Liver (tissue), 9 donors: ENCODE measurements around the gene PXDN. TPM values are rescaled to one million over a fixed set of nuclear protein-coding genes. Genes with fewer than 3 reads are reported as not detected.
A peak's percentile ranks its signal among the peaks of the same experiment; 100 is the strongest.

Experiments used
- DNase-seq: peaks from one replicate; pipeline ENCODE4 v3.0.0-alpha.2; 2017; ENCODE audit warnings: low spot score
- H3K27ac ChIP-seq, 2 donors: one replicate each; pipeline ENCODE4 v1.7.0; 2013; ENCODE audit warnings: inconsistent platforms in 2 of 2, low read length in 2 of 2, control low read depth in 1 of 2, low read depth in 1 of 2, mild to moderate bottlenecking in 1 of 2
- H3K27me3 ChIP-seq, 4 donors: one replicate each; pipeline versions ENCODE4 v1.6.1 to v1.7.0; 2013; ENCODE audit warnings: low read length in 3 of 4, inconsistent platforms in 1 of 4, mild to moderate bottlenecking in 1 of 4, moderate library complexity in 1 of 4; ENCODE audit not compliant: control insufficient read depth in 4 of 4, insufficient read depth in 4 of 4
- H3K36me3 ChIP-seq, 4 donors: one replicate each; pipeline versions ENCODE4 v1.6.1 to v1.7.0; 2013; ENCODE audit warnings: low read length in 3 of 4, mild to moderate bottlenecking in 3 of 4, low read depth in 1 of 4, moderate library complexity in 1 of 4; ENCODE audit not compliant: control insufficient read depth in 4 of 4, insufficient read depth in 3 of 4
- H3K4me1 ChIP-seq, 4 donors: one replicate each; pipeline versions ENCODE4 v1.6.1 to v1.7.0; 2013; ENCODE audit warnings: low read length in 3 of 4, mild to moderate bottlenecking in 3 of 4, moderate library complexity in 1 of 4; ENCODE audit not compliant: control insufficient read depth in 4 of 4, insufficient read depth in 4 of 4
- H3K4me3 ChIP-seq, 3 donors: one replicate each; pipeline versions ENCODE4 v1.6.1 to v1.7.0; 2013; ENCODE audit warnings: low read length in 3 of 3, control low read depth in 1 of 3, low read depth in 1 of 3, mild to moderate bottlenecking in 1 of 3
- H3K9ac ChIP-seq, 2 donors: one replicate each; pipeline ENCODE4 v1.7.0; 2013; ENCODE audit warnings: low read length in 2 of 2, mild to moderate bottlenecking in 2 of 2, moderate library complexity in 2 of 2, control low read depth in 1 of 2, low read depth in 1 of 2
- H3K9me3 ChIP-seq, 4 donors: one replicate each; pipeline versions ENCODE4 v1.6.1 to v1.7.0; 2013; ENCODE audit warnings: low read length in 3 of 4; ENCODE audit not compliant: control insufficient read depth in 4 of 4
- EGR1 ChIP-seq, 2 donors: IDR thresholded peaks; 2 replicates each; pipeline ENCODE4 v1.6.1; 2016 to 2018; ENCODE audit warnings: antibody characterized with exemption in 2 of 2, low read depth in 2 of 2
- FOXA1 ChIP-seq: IDR thresholded peaks from 2 replicates; pipeline ENCODE4 v1.6.1; 2016; ENCODE audit warnings: antibody characterized with exemption
- HNF4A ChIP-seq, 2 donors: conservative IDR thresholded peaks; 2 replicates each; pipeline ENCODE4 v1.6.1; 2016; ENCODE audit warnings: antibody characterized with exemption in 2 of 2, mild to moderate bottlenecking in 2 of 2
- HNF4G ChIP-seq: IDR thresholded peaks from 2 replicates; pipeline ENCODE4 v1.6.1; 2016; ENCODE audit warnings: antibody characterized with exemption
- JUND ChIP-seq, 2 donors: IDR thresholded peaks; 2 replicates each; pipeline ENCODE4 v1.6.1; 2016; ENCODE audit warnings: antibody characterized with exemption in 2 of 2
- NR2F2 ChIP-seq: IDR thresholded peaks from 2 replicates; pipeline ENCODE4 v1.6.1; 2016; ENCODE audit warnings: antibody characterized with exemption
- RAD21 ChIP-seq, 2 donors: IDR thresholded peaks; 2 replicates each; pipeline ENCODE4 v1.6.1; 2016; ENCODE audit warnings: antibody characterized with exemption in 2 of 2, mild to moderate bottlenecking in 2 of 2
- RXRA ChIP-seq, 2 donors: IDR thresholded peaks; 2 replicates each; pipeline ENCODE4 v1.6.1; 2017 to 2018; ENCODE audit warnings: antibody characterized with exemption in 2 of 2, mild to moderate bottlenecking in 1 of 2
- SP1 ChIP-seq: IDR thresholded peaks from 2 replicates; pipeline ENCODE4 v1.6.1; 2018; ENCODE audit warnings: antibody characterized with exemption, mild to moderate bottlenecking
- TAF1 ChIP-seq: conservative IDR thresholded peaks from 2 replicates; pipeline ENCODE4 v1.6.1; 2016; ENCODE audit warnings: antibody characterized with exemption, mild to moderate bottlenecking
- YY1 ChIP-seq: IDR thresholded peaks from 2 replicates; pipeline ENCODE4 v1.6.1; 2016; ENCODE audit warnings: antibody characterized with exemption, mild to moderate bottlenecking
- WGBS: extraction: QIAGEN DNeasy Blood & Tissue Kit; methylation state at CpG from one replicate; pipeline ENCODE4 v1.1.7; 2013; 5-methylcytosine and 5-hydroxymethylcytosine counted together
- polyA plus RNA-seq, 2 donors: library from polyadenylated mRNA; stranded (reverse) in 1 of 2; unstranded in 1 of 2; fragments of 200-250 nt in 1 of 2; fragments of >200 nt in 1 of 2; fragmentation: Nextera tagmentation in 1 of 2; extraction: Ambion mirVana in 1 of 2; gene quantifications; one replicate each; pipeline versions ENCODE4 v1.2.1 to v1.2.3, GENCODE V29; 2013 to 2015
- total RNA-seq, 2 donors: library from RNA; depleted of rRNA; stranded (reverse); fragments of >200 nt; gene quantifications; one replicate each; pipeline ENCODE4 v1.2.3, GENCODE V29; 2014
- TF ChIP-seq, protein P1 (sequence below): IDR thresholded peaks from 2 replicates; pipeline ENCODE4 v1.6.1; 2016; ENCODE audit warnings: antibody characterized with exemption
- TF ChIP-seq, protein P2 (sequence below): fragments of 150-350 bp; IDR thresholded peaks from 2 replicates; pipeline ENCODE4 v1.5.1; 2017; ENCODE audit warnings: improper control_type of control experiment, low read depth, low read length; ENCODE audit not compliant: missing input control
- TF ChIP-seq, protein P3 (sequence below): IDR thresholded peaks from 2 replicates; pipeline ENCODE4 v1.6.1; 2016; ENCODE audit warnings: antibody characterized with exemption
- TF ChIP-seq, protein P4 (sequence below): IDR thresholded peaks from 2 replicates; pipeline ENCODE4 v1.6.1; 2016; ENCODE audit warnings: antibody characterized with exemption, mild to moderate bottlenecking
- TF ChIP-seq, protein P5 (sequence below): IDR thresholded peaks from 2 replicates; pipeline ENCODE4 v1.6.1; 2016; ENCODE audit warnings: antibody characterized with exemption
- donor health status: healthy.
- donor health status: healthy.
- donor health status: healthy.
- donor health status: healthy.
- donor health status: healthy.

PXDN gene
- total and polyA plus RNA-seq, 4 donors: 4.2 to 21.5 (median 16.9) TPM

DNA sequence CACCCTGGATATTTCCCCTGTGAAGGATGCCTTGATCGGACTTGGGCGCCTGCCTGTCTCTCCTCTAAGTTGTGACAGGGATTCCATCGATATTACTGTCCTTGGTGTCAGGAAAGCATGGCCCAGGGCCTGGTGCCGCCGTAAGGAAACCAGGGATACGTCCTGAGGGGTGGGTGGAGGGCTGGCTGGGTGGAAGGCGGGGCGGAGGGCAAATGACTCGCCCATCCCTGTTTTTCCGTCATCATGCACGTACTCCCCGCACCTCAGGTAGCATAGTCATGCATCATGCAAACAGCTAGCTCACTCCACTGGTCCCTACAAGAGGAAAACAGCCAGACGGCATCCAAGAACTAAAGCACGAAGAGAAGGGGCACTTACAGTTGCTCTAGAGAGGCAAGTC, 57.1 kb downstream of the PXDN start:
- H3K36me3 ChIP-seq: no peaks in the 10 kb centered on the region
- DNase-seq: no peak
- H3K27ac ChIP-seq: peak overlapping the region; percentile 23 to 48
- 82% methylated on average over 14 of the region's 14 CpGs for WGBS
- H3K4me3 ChIP-seq: no peak overlapping the region
- peaks cover 0 to 5% (median 0%) of the 10 kb centered on the region in 4 donors for H3K27me3 ChIP-seq
- H3K4me1 ChIP-seq: no peaks in the 10 kb centered on the region
- no peak for TF ChIP-seq EGR1 (IDR thresholded peaks at IDR 0.05; ENCODE audit: low read depth in 2 of 2)
- TF ChIP-seq TAF1: no peak
- TF ChIP-seq RAD21 (IDR thresholded peaks at IDR 0.05): no peak
- TF ChIP-seq, protein P1, sequence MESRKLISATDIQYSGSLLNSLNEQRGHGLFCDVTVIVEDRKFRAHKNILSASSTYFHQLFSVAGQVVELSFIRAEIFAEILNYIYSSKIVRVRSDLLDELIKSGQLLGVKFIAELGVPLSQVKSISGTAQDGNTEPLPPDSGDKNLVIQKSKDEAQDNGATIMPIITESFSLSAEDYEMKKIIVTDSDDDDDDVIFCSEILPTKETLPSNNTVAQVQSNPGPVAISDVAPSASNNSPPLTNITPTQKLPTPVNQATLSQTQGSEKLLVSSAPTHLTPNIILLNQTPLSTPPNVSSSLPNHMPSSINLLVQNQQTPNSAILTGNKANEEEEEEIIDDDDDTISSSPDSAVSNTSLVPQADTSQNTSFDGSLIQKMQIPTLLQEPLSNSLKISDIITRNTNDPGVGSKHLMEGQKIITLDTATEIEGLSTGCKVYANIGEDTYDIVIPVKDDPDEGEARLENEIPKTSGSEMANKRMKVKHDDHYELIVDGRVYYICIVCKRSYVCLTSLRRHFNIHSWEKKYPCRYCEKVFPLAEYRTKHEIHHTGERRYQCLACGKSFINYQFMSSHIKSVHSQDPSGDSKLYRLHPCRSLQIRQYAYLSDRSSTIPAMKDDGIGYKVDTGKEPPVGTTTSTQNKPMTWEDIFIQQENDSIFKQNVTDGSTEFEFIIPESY: no peak
- TF ChIP-seq RXRA (IDR thresholded peaks at IDR 0.05): no peak
- TF ChIP-seq JUND (IDR thresholded peaks at IDR 0.05): no peak
- TF ChIP-seq, protein P2, sequence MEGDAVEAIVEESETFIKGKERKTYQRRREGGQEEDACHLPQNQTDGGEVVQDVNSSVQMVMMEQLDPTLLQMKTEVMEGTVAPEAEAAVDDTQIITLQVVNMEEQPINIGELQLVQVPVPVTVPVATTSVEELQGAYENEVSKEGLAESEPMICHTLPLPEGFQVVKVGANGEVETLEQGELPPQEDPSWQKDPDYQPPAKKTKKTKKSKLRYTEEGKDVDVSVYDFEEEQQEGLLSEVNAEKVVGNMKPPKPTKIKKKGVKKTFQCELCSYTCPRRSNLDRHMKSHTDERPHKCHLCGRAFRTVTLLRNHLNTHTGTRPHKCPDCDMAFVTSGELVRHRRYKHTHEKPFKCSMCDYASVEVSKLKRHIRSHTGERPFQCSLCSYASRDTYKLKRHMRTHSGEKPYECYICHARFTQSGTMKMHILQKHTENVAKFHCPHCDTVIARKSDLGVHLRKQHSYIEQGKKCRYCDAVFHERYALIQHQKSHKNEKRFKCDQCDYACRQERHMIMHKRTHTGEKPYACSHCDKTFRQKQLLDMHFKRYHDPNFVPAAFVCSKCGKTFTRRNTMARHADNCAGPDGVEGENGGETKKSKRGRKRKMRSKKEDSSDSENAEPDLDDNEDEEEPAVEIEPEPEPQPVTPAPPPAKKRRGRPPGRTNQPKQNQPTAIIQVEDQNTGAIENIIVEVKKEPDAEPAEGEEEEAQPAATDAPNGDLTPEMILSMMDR: no peak
- no peak for TF ChIP-seq NR2F2
- TF ChIP-seq HNF4A (conservative IDR thresholded peaks at IDR 0.05): no peak
- TF ChIP-seq, protein P3, sequence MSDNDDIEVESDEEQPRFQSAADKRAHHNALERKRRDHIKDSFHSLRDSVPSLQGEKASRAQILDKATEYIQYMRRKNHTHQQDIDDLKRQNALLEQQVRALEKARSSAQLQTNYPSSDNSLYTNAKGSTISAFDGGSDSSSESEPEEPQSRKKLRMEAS: no peak
- TF ChIP-seq, protein P4, sequence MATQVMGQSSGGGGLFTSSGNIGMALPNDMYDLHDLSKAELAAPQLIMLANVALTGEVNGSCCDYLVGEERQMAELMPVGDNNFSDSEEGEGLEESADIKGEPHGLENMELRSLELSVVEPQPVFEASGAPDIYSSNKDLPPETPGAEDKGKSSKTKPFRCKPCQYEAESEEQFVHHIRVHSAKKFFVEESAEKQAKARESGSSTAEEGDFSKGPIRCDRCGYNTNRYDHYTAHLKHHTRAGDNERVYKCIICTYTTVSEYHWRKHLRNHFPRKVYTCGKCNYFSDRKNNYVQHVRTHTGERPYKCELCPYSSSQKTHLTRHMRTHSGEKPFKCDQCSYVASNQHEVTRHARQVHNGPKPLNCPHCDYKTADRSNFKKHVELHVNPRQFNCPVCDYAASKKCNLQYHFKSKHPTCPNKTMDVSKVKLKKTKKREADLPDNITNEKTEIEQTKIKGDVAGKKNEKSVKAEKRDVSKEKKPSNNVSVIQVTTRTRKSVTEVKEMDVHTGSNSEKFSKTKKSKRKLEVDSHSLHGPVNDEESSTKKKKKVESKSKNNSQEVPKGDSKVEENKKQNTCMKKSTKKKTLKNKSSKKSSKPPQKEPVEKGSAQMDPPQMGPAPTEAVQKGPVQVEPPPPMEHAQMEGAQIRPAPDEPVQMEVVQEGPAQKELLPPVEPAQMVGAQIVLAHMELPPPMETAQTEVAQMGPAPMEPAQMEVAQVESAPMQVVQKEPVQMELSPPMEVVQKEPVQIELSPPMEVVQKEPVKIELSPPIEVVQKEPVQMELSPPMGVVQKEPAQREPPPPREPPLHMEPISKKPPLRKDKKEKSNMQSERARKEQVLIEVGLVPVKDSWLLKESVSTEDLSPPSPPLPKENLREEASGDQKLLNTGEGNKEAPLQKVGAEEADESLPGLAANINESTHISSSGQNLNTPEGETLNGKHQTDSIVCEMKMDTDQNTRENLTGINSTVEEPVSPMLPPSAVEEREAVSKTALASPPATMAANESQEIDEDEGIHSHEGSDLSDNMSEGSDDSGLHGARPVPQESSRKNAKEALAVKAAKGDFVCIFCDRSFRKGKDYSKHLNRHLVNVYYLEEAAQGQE: no peak
- no peak for TF ChIP-seq YY1
- no peak for TF ChIP-seq HNF4G
- TF ChIP-seq, protein P5, sequence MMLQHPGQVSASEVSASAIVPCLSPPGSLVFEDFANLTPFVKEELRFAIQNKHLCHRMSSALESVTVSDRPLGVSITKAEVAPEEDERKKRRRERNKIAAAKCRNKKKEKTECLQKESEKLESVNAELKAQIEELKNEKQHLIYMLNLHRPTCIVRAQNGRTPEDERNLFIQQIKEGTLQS: no peak
- TF ChIP-seq FOXA1: no peak
- no peak overlapping the region for H3K9ac ChIP-seq
- H3K9me3 ChIP-seq: no peaks in the 10 kb centered on the region

DNA sequence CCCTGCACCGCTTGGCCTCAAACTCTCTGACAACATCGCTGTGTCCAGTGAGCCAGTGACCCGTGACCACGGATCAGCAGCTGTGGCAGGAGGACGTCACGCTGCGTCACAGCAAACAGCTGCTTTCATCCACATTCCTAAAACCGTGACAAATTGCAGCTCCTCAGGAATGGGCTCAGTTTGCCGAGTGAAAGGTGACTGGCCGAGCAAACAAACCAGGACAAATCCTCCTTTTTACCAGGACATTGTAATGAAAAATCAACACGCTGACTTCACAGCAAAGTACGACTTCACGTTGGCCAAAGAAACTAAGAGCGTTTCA, 57.6 kb downstream of the PXDN start:
- 43% methylated on average over 14 of the region's 14 CpGs for WGBS
- DNase-seq: no peak
- no peaks in the 10 kb centered on the region for H3K9me3 ChIP-seq
- peak; percentile 42 for TF ChIP-seq SP1
- TF ChIP-seq HNF4A (conservative IDR thresholded peaks at IDR 0.05): no peak
- peak; percentile 68 to 88 for TF ChIP-seq RXRA (IDR thresholded peaks at IDR 0.05)
- TF ChIP-seq RAD21 (IDR thresholded peaks at IDR 0.05): peak in 1 of 2 donors; percentile 6
- H3K36me3 ChIP-seq: no peaks in the 10 kb centered on the region
- no peak overlapping the region for H3K9ac ChIP-seq
- peaks cover 0 to 5% (median 0%) of the 10 kb centered on the region in 4 donors for H3K27me3 ChIP-seq
- no peaks in the 10 kb centered on the region for H3K4me1 ChIP-seq
- H3K27ac ChIP-seq: no peak overlapping the region
- no peak overlapping the region for H3K4me3 ChIP-seq
